ENCODE measurements around the gene TMBIM1.

Gene TMBIM1

DNA sequence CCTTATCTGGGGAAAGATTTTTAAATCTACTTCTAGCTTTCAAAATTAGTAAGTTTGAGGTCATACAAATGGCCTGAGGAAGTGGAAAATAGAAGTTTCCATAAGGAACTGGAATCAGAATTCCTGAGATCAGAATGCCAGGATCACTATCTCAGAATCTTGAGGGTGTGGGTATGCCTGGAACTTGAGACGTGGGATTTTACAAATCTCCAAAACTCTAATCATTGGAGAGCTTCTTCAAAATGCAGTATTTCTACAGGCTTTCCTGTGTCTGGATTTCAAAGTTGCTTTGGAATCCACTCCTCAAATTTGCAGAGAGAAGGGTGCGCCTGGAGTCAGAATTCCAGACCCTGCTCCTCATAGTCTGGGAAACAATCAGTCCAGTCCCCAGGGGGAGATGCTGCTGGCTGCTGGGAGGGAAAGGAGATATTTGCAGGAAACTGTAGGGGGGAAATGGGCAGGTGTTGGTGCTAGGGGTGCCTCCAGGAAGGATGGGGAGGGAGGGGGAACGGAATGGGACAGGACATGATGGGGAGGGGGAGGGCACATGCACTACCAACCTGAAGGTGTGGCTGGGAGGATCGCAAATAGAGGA lies 33.4 kb upstream of the TMBIM1 start:
- Histone ChIP-seq H3K9ac (ENCODE audit: low read depth, low read length, poor library complexity) (no peak overlapping the region), H2BK120ac (ENCODE audit: low read depth, low read length) (no peak overlapping the region), H3K14ac (ENCODE audit: low read length) (no peak overlapping the region), H4K91ac (ENCODE audit: low read depth, low read length, poor library complexity) (no peak overlapping the region), H3K27ac (replicated peaks; ENCODE audit: low read length) (no peak overlapping the region), H2BK12ac (ENCODE audit: low read length) (no peak overlapping the region), H4K8ac (ENCODE audit: low read depth, low read length) (no peak overlapping the region), H3K4me1 (ENCODE audit: control insufficient read depth in 2 of 2, insufficient read depth in 1 of 2, low read depth in 1 of 2, low read length in 2 of 2) (peaks cover 13 to 32% of the 10 kb centered on the region in 2 donors), H3K79me1 (ENCODE audit: low read depth, low read length) (no peaks in the 10 kb centered on the region), H2BK15ac (ENCODE audit: low read length) (no peak overlapping the region), H3K9me3 (replicated peaks in 1 of 2; ENCODE audit: control insufficient read depth in 2 of 2, insufficient read depth in 1 of 2, low read depth in 1 of 2, low read length in 2 of 2) (no peaks in the 10 kb centered on the region), H3K36me3 (replicated peaks in 1 of 2; ENCODE audit: control insufficient read depth in 2 of 2, insufficient read depth in 2 of 2, low read length in 2 of 2) (no peaks in the 10 kb centered on the region), H2AFZ (ENCODE audit: low read length) (no peak overlapping the region), H3K4ac (ENCODE audit: low read length) (no peak overlapping the region), H3K4me3 (ENCODE audit: low read length in 2 of 2) (no peak overlapping the region), H3K27me3 (ENCODE audit: control insufficient read depth in 3 of 3, insufficient read depth in 3 of 3, low read depth in 1 of 3, low read length in 3 of 3) (peaks cover 0 to 59% (median 0%) of the 10 kb centered on the region in 3 experiments), H3K4me2 (ENCODE audit: insufficient read depth, low read length, poor library complexity, severe bottlenecking) (no peak overlapping the region), H2BK5ac (ENCODE audit: low read length) (no peak overlapping the region), H3K23ac (ENCODE audit: low read depth, low read length, poor library complexity) (no peak overlapping the region), H3K18ac (ENCODE audit: low read length) (no peak overlapping the region), H2AK5ac (ENCODE audit: low read depth, low read length) (no peak overlapping the region)
- DNase-seq (ENCODE audit: low spot score) = no peak
- WGBS, 2 donors (ENCODE audit: extremely low coverage in 2 of 2, insufficient read length in 2 of 2, insufficient replicate concordance in 1 of 2) = no CpG with 5 or more reads among the region's 4 CpGs

- H2BK5ac ChIP-seq (ENCODE audit: low read length) = peak overlapping the region; percentile 95
- H4K91ac ChIP-seq (ENCODE audit: low read depth, low read length, poor library complexity) = no peak overlapping the region
- DNase-seq (ENCODE audit: low spot score) = peak; percentile 70
- H3K4me1 ChIP-seq (ENCODE audit: control insufficient read depth in 2 of 2, insufficient read depth in 1 of 2, low read depth in 1 of 2, low read length in 2 of 2) = peaks cover 13 to 27% of the 10 kb centered on the region in 2 donors
- WGBS, 2 donors (ENCODE audit: extremely low coverage in 2 of 2, insufficient read length in 2 of 2, insufficient replicate concordance in 1 of 2) = no CpG with 5 or more reads among the region's 24 CpGs
- peak overlapping the region; percentile 58 to 87 for H3K4me3 ChIP-seq (ENCODE audit: low read length in 2 of 2)
- H3K79me1 ChIP-seq (ENCODE audit: low read depth, low read length) = no peaks in the 10 kb centered on the region
- H3K9ac ChIP-seq (ENCODE audit: low read depth, low read length, poor library complexity) = peak overlapping the region; percentile 75
- no peak overlapping the region for H3K23ac ChIP-seq (ENCODE audit: low read depth, low read length, poor library complexity)
- H3K27ac ChIP-seq (replicated peaks; ENCODE audit: low read length) = peak overlapping the region; percentile 92
- no peaks in the 10 kb centered on the region for H3K36me3 ChIP-seq (replicated peaks in 1 of 2; ENCODE audit: control insufficient read depth in 2 of 2, insufficient read depth in 2 of 2, low read length in 2 of 2)
- no peaks in the 10 kb centered on the region for H3K9me3 ChIP-seq (replicated peaks in 1 of 2; ENCODE audit: control insufficient read depth in 2 of 2, insufficient read depth in 1 of 2, low read depth in 1 of 2, low read length in 2 of 2)
- no peak overlapping the region for H2BK120ac ChIP-seq (ENCODE audit: low read depth, low read length)
- H3K14ac ChIP-seq (ENCODE audit: low read length) = no peak overlapping the region
- peaks cover 0 to 42% (median 0%) of the 10 kb centered on the region in 3 experiments for H3K27me3 ChIP-seq (ENCODE audit: control insufficient read depth in 3 of 3, insufficient read depth in 3 of 3, low read depth in 1 of 3, low read length in 3 of 3)
- peak overlapping the region; percentile 85 for H3K4me2 ChIP-seq (ENCODE audit: insufficient read depth, low read length, poor library complexity, severe bottlenecking)
- no peak overlapping the region for H3K4ac ChIP-seq (ENCODE audit: low read length)
- H2BK15ac ChIP-seq (ENCODE audit: low read length) = peak overlapping the region; percentile 1
- H2BK12ac ChIP-seq (ENCODE audit: low read length) = no peak overlapping the region
- H2AK5ac ChIP-seq (ENCODE audit: low read depth, low read length) = no peak overlapping the region
- peak overlapping the region; percentile 97 for H2AFZ ChIP-seq (ENCODE audit: low read length)
- no peak overlapping the region for H4K8ac ChIP-seq (ENCODE audit: low read depth, low read length)
- peak overlapping the region; percentile 96 for H3K18ac ChIP-seq (ENCODE audit: low read length)
Measured at GRCh38 chr2:218323526-218324472, 31.5 kb upstream of the TMBIM1 start.

GRCh38 chr2:218322768-218323525 lies 30.6 kb upstream of the TMBIM1 start:
- DNase-seq (ENCODE audit: low spot score) = peak; percentile 96
- Histone ChIP-seq H3K23ac (ENCODE audit: low read depth, low read length, poor library complexity) (peak overlapping the region; percentile 77), H3K4ac (ENCODE audit: low read length) (no peak overlapping the region), H4K8ac (ENCODE audit: low read depth, low read length) (no peak overlapping the region), H2BK120ac (ENCODE audit: low read depth, low read length) (no peak overlapping the region), H2AK5ac (ENCODE audit: low read depth, low read length) (no peak overlapping the region), H3K27ac (replicated peaks; ENCODE audit: low read length) (peak overlapping the region; percentile 92), H3K14ac (ENCODE audit: low read length) (no peak overlapping the region), H3K4me3 (ENCODE audit: low read length in 2 of 2) (peak overlapping the region; percentile 58 to 83), H2BK12ac (ENCODE audit: low read length) (no peak overlapping the region), H3K9me3 (replicated peaks in 1 of 2; ENCODE audit: control insufficient read depth in 2 of 2, insufficient read depth in 1 of 2, low read depth in 1 of 2, low read length in 2 of 2) (no peaks in the 10 kb centered on the region), H3K18ac (ENCODE audit: low read length) (peak overlapping the region; percentile 97), H2BK5ac (ENCODE audit: low read length) (peak overlapping the region; percentile 95), H4K91ac (ENCODE audit: low read depth, low read length, poor library complexity) (no peak overlapping the region), H3K4me2 (ENCODE audit: insufficient read depth, low read length, poor library complexity, severe bottlenecking) (peak overlapping the region; percentile 85), H3K27me3 (ENCODE audit: control insufficient read depth in 3 of 3, insufficient read depth in 3 of 3, low read depth in 1 of 3, low read length in 3 of 3) (peaks cover 0 to 41% (median 0%) of the 10 kb centered on the region in 3 experiments), H2BK15ac (ENCODE audit: low read length) (peak overlapping the region; percentile 1), H2AFZ (ENCODE audit: low read length) (peak overlapping the region; percentile 97), H3K79me1 (ENCODE audit: low read depth, low read length) (no peaks in the 10 kb centered on the region), H3K9ac (ENCODE audit: low read depth, low read length, poor library complexity) (no peak overlapping the region), H3K4me1 (ENCODE audit: control insufficient read depth in 2 of 2, insufficient read depth in 1 of 2, low read depth in 1 of 2, low read length in 2 of 2) (peaks cover 13 to 27% of the 10 kb centered on the region in 2 donors), H3K36me3 (replicated peaks in 1 of 2; ENCODE audit: control insufficient read depth in 2 of 2, insufficient read depth in 2 of 2, low read length in 2 of 2) (no peaks in the 10 kb centered on the region)
- WGBS, 2 donors (ENCODE audit: extremely low coverage in 2 of 2, insufficient read length in 2 of 2, insufficient replicate concordance in 1 of 2) = no CpG with 5 or more reads among the region's 69 CpGs
